A673 (cell line): ENCODE measurements around the gene CSPG5. TPM values are rescaled to one million over a fixed set of nuclear protein-coding genes. Genes with fewer than 3 reads are reported as not detected.

ENCODE experiments used
- BruUV-seq: library from RNA; stranded (reverse); fragments of 400-500 nt; replicated peaks from 2 replicates; lab custom pipeline; 2021; lab: Mats Ljungman, UMichigan
- CTCF ChIA-PET: fragments of 300-600 bp; sonication (Branson Sonifier 250); formaldehyde crosslinking; loops from one replicate; lab custom pipeline; 2022; ENCODE audit warnings: antibody characterized with exemption; lab: Charles Lee
- POLR2A ChIA-PET: fragments of 300-600 bp; sonication (Branson Sonifier 250); formaldehyde crosslinking; loops from one replicate; lab custom pipeline; 2022; ENCODE audit warnings: antibody characterized with exemption; ENCODE audit not compliant: low non-redundant PET; lab: Charles Lee
- DNase-seq: peaks from one replicate; pipeline ENCODE4 v3.0.0-alpha.2; 2015; ENCODE audit warnings: low spot score
- H3K27ac ChIP-seq: fragments of 200-600 bp; sonication (generic); 2 replicates; pipeline ENCODE4 v1.5.1; 2016; ENCODE audit warnings: mixed run types, low read depth, mild to moderate bottlenecking, mixed read lengths, antibody characterized with exemption, low read length; ENCODE audit not compliant: poor library complexity, severe bottlenecking
- H3K27me3 ChIP-seq: fragments of 200-600 bp; sonication (generic); replicated peaks from 2 replicates; pipeline ENCODE4 v1.6.1; 2017; ENCODE audit warnings: mixed run types, low read depth, mild to moderate bottlenecking, mixed read lengths, antibody characterized with exemption, low read length; ENCODE audit not compliant: insufficient read depth, poor library complexity
- H3K36me3 ChIP-seq: fragments of 200-600 bp; sonication (generic); 2 replicates; pipeline ENCODE4 v1.6.1; 2016; ENCODE audit warnings: mixed run types, mild to moderate bottlenecking, mixed read lengths, antibody characterized with exemption, low read length; ENCODE audit not compliant: insufficient read depth, poor library complexity, severe bottlenecking
- H3K4me1 ChIP-seq: fragments of 200-600 bp; sonication (generic); 2 replicates; pipeline ENCODE4 v1.6.1; 2017; ENCODE audit warnings: mixed run types, mild to moderate bottlenecking, mixed read lengths, antibody characterized with exemption, low read length; ENCODE audit not compliant: insufficient read depth, poor library complexity, severe bottlenecking
- H3K4me3 ChIP-seq: fragments of 200-600 bp; sonication (generic); 2 replicates; pipeline ENCODE4 v1.5.1; 2016; ENCODE audit warnings: low read depth, mixed run types, mild to moderate bottlenecking, mixed read lengths, low read length; ENCODE audit not compliant: poor library complexity, severe bottlenecking
- H3K9me3 ChIP-seq: fragments of 200-600 bp; sonication (generic); 2 replicates; pipeline ENCODE4 v1.6.1; 2016; ENCODE audit warnings: mixed run types, low read depth, mild to moderate bottlenecking, mixed read lengths, antibody characterized with exemption, low read length; ENCODE audit not compliant: poor library complexity, severe bottlenecking
- CTCF ChIP-seq: fragments of 300-800, 200-600 bp; sonication (generic); conservative IDR thresholded peaks from 2 replicates; pipeline ENCODE4 v1.5.1; 2017; ENCODE audit warnings: low read depth, mild to moderate bottlenecking, antibody characterized with exemption, low read length, moderate library complexity, mixed read lengths
- EZH2 ChIP-seq: fragments of 200-600 bp; sonication (generic); IDR thresholded peaks from 2 replicates; pipeline ENCODE4 v1.6.1; 2017; ENCODE audit warnings: borderline replicate concordance, low read depth, mild to moderate bottlenecking, mixed read lengths, antibody characterized with exemption, low read length; ENCODE audit not compliant: poor library complexity, severe bottlenecking
- intact Hi-C: fragments of 100-400 bp; cut with micrococcal nuclease; formaldehyde crosslinking; loops from one replicate; pipeline ENCODE4 v1.10.0; 2022; ENCODE audit not compliant: unreplicated experiment
- total RNA-seq: library from RNA; stranded (reverse); gene quantifications from 2 replicates; pipeline ENCODE4 v1.2.3, GENCODE V29; 2021

Gene CSPG5
- total RNA-seq, 1 experiment from 2014 or later, result 21.7 TPM

GRCh38 chr3:47527952-47528725 is 50.5 kb downstream of the CSPG5 start:
- BruUV-seq, result no TSS peak
- no peaks in the 10 kb centered on the region for H3K9me3 ChIP-seq
- no peaks in the 10 kb centered on the region for H3K36me3 ChIP-seq
- CTCF ChIA-PET, result no interaction called here
- no peaks in the 10 kb centered on the region for H3K27me3 ChIP-seq
- POLR2A ChIA-PET, result no interaction called here
- no peaks in the 10 kb centered on the region for H3K4me1 ChIP-seq
- no peak overlapping the region for H3K4me3 ChIP-seq
- DNase-seq, result no peak
- intact Hi-C loops, result no loop called here
- TF ChIP-seq CTCF (no peak), EZH2 (no peak)
- H3K27ac ChIP-seq, result no peak overlapping the region

GRCh38 chr3:47525617-47526016 is 53.0 kb downstream of the CSPG5 start:
- H3K9me3 ChIP-seq, result no peaks in the 10 kb centered on the region
- POLR2A ChIA-PET, result no interaction called here
- no peak for DNase-seq
- no peak overlapping the region for H3K27ac ChIP-seq
- no peaks in the 10 kb centered on the region for H3K4me1 ChIP-seq
- CTCF ChIA-PET, result no interaction called here
- no peak overlapping the region for H3K4me3 ChIP-seq
- BruUV-seq, result no TSS peak
- intact Hi-C loops, result no loop called here
- TF ChIP-seq CTCF, result no peak
- TF ChIP-seq EZH2, result no peak
- H3K27me3 ChIP-seq, result no peaks in the 10 kb centered on the region
- H3K36me3 ChIP-seq, result no peaks in the 10 kb centered on the region

GRCh38 chr3:47523310-47524073 is 55.2 kb downstream of the CSPG5 start:
- no peaks in the 10 kb centered on the region for H3K9me3 ChIP-seq
- no peaks in the 10 kb centered on the region for H3K27me3 ChIP-seq
- intact Hi-C loops, result loop anchor here (5.0 kb wide), 1 partner anchor 139 kb away; no protein-coding TSS in a partner anchor
- no peak overlapping the region for H3K4me3 ChIP-seq
- no TSS peak for BruUV-seq
- POLR2A ChIA-PET, result no interaction called here
- TF ChIP-seq EZH2 (no peak), CTCF (no peak)
- CTCF ChIA-PET, result interaction anchor here (0.6 kb wide), 1 partner anchor 265 kb away, joined by 3 read pairs; no protein-coding TSS in a partner anchor
- no peak for DNase-seq
- no peak overlapping the region for H3K27ac ChIP-seq
- no peaks in the 10 kb centered on the region for H3K36me3 ChIP-seq
- no peaks in the 10 kb centered on the region for H3K4me1 ChIP-seq
